WERI-Rb-1 (cell line): ENCODE data around the gene GDPD5.

Experiments used
- DNase-seq: peaks from one replicate; pipeline ENCODE4 v3.0.0-alpha.2; 2020
- H3K27ac ChIP-seq: fragments of 250-450 bp; sonication (Bioruptor Pico); 2 replicates; pipeline ENCODE4 v1.5.1; 2020; ENCODE audit warnings: mild to moderate bottlenecking, moderate library complexity
- H3K27me3 ChIP-seq: fragments of 250-450 bp; sonication (Bioruptor Pico); 2 replicates; pipeline ENCODE4 v1.5.1; 2021; ENCODE audit warnings: mild to moderate bottlenecking, low read depth, moderate library complexity; ENCODE audit not compliant: insufficient read depth, severe bottlenecking
- H3K36me3 ChIP-seq: fragments of 250-450 bp; sonication (Bioruptor Pico); 2 replicates; pipeline ENCODE4 v1.5.1; 2020; ENCODE audit warnings: mild to moderate bottlenecking, moderate library complexity
- H3K4me3 ChIP-seq: 2 replicates; pipeline ENCODE4 v1.5.1; 2011; ENCODE audit warnings: low read depth, mild to moderate bottlenecking, control low read depth, low read length
- H3K9me3 ChIP-seq: fragments of 250-450 bp; sonication (Bioruptor Pico); 2 replicates; pipeline ENCODE4 v1.5.1; 2021; ENCODE audit warnings: mild to moderate bottlenecking, moderate library complexity; ENCODE audit not compliant: severe bottlenecking
- CTCF ChIP-seq: IDR thresholded peaks from 2 replicates; pipeline ENCODE4 v1.5.1; 2011; ENCODE audit warnings: low read depth, mild to moderate bottlenecking, control low read depth, inconsistent platforms, low read length

GDPD5 gene

GRCh38 chr11:75527938-75528735 is 2.4 kb upstream of the GDPD5 start:
- TF ChIP-seq CTCF: no peak
- DNase-seq: no peak
- Histone ChIP-seq H3K27me3 (no peaks in the 10 kb centered on the region), H3K27ac (no peak overlapping the region), H3K4me3 (no peak overlapping the region), H3K36me3 (no peaks in the 10 kb centered on the region; the same call in 1 of the 2 replicates), H3K9me3 (no peaks in the 10 kb centered on the region)

GRCh38 chr11:75527130-75527529 is 1.4 kb upstream of the GDPD5 start:
- no peaks in the 10 kb centered on the region; the same call in 1 of the 2 replicates for H3K36me3 ChIP-seq
- H3K9me3 ChIP-seq: no peaks in the 10 kb centered on the region
- no peak overlapping the region for H3K27ac ChIP-seq
- H3K4me3 ChIP-seq: no peak overlapping the region
- DNase-seq: no peak
- TF ChIP-seq CTCF: no peak
- no peaks in the 10 kb centered on the region for H3K27me3 ChIP-seq

GRCh38 chr11:75526192-75526541 is 426 bp upstream of the GDPD5 start:
- no peak for DNase-seq
- Histone ChIP-seq H3K27me3 (no peaks in the 10 kb centered on the region), H3K36me3 (peaks cover 3% of the 10 kb centered on the region; the same call in 1 of the 2 replicates), H3K9me3 (no peaks in the 10 kb centered on the region), H3K4me3 (peak overlapping the region; percentile 48), H3K27ac (peak overlapping the region; percentile 82)
- no peak for TF ChIP-seq CTCF

- no peaks in the 10 kb centered on the region for H3K27me3 ChIP-seq
- peak overlapping the region; percentile 76 for H3K27ac ChIP-seq
- H3K4me3 ChIP-seq: peak overlapping the region; percentile 83
- peaks cover 3% of the 10 kb centered on the region; the same call in 1 of the 2 replicates for H3K36me3 ChIP-seq
- no peaks in the 10 kb centered on the region for H3K9me3 ChIP-seq
- no peak for TF ChIP-seq CTCF
- DNase-seq: peak; percentile 57
Observed at GRCh38 chr11:75524665-75525432, 892 bp downstream of the GDPD5 start.

GRCh38 chr11:75523811-75524664 is 1.7 kb downstream of the GDPD5 start:
- H3K27ac ChIP-seq: peak overlapping the region; percentile 83
- peaks cover 3% of the 10 kb centered on the region for H3K36me3 ChIP-seq
- no peaks in the 10 kb centered on the region for H3K9me3 ChIP-seq
- H3K27me3 ChIP-seq: no peaks in the 10 kb centered on the region
- peak overlapping the region; percentile 83 for H3K4me3 ChIP-seq
- TF ChIP-seq CTCF: no peak
- DNase-seq: no peak
